ENCODE data around the gene RAB13. TPM values are rescaled to one million over a fixed set of nuclear protein-coding genes. Genes with fewer than 3 reads are reported as not detected.

Gene RAB13
- total and polyA plus RNA-seq, 2 of the 13 experiments (the other 11 are each of a cell fraction or from before 2014, with no cell fraction given): 15.9 to 24.7 TPM

GRCh38 chr1:153945131-153945794 is 40.9 kb downstream of the RAB13 start (continued):
- TF ChIP-seq EEA1 (CRISPR knock-in tag; IDR thresholded peaks at IDR 0.05; ENCODE audit: borderline replicate concordance) (no peak), NONO (IDR thresholded peaks at IDR 0.05) (no peak), NONO (CRISPR knock-in tag; conservative IDR thresholded peaks at IDR 0.05) (no peak), ZNF775 (CRISPR knock-in tag; IDR thresholded peaks at IDR 0.05; ENCODE audit: borderline replicate concordance) (no peak), HNRNPH1 (optimal IDR thresholded peaks at IDR 0.05; ENCODE audit: low read depth, low read length) (no peak), HIC2 (CRISPR knock-in tag; IDR thresholded peaks at IDR 0.05; ENCODE audit: low read depth) (no peak), MTERF4 (CRISPR knock-in tag; IDR thresholded peaks at IDR 0.05) (0 out of 2 replicates have a peak, but pooled peaks have one; percentile 34), ZNF274 (CRISPR knock-in tag; IDR thresholded peaks at IDR 0.05) (no peak), SOX13 (IDR thresholded peaks at IDR 0.05) (no peak), SOX13 (CRISPR knock-in tag; conservative IDR thresholded peaks at IDR 0.05 in 1 of 2, IDR thresholded peaks at IDR 0.05 in 1 of 2) (no peak), TEAD3 (CRISPR knock-in tag; optimal IDR thresholded peaks at IDR 0.05; ENCODE audit: borderline replicate concordance) (no peak)
- TF ChIP-seq, protein P1, sequence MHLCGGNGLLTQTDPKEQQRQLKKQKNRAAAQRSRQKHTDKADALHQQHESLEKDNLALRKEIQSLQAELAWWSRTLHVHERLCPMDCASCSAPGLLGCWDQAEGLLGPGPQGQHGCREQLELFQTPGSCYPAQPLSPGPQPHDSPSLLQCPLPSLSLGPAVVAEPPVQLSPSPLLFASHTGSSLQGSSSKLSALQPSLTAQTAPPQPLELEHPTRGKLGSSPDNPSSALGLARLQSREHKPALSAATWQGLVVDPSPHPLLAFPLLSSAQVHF (CRISPR knock-in tag; IDR thresholded peaks at IDR 0.05): no peak
